ENCODE results near the gene ENTPD2.
"Not testable (repeated sequence)": the region's sequence is repeated elsewhere in the genome, so short reads cannot be mapped to it uniquely, and the experiment has no call there.

ENTPD2 gene

DNA sequence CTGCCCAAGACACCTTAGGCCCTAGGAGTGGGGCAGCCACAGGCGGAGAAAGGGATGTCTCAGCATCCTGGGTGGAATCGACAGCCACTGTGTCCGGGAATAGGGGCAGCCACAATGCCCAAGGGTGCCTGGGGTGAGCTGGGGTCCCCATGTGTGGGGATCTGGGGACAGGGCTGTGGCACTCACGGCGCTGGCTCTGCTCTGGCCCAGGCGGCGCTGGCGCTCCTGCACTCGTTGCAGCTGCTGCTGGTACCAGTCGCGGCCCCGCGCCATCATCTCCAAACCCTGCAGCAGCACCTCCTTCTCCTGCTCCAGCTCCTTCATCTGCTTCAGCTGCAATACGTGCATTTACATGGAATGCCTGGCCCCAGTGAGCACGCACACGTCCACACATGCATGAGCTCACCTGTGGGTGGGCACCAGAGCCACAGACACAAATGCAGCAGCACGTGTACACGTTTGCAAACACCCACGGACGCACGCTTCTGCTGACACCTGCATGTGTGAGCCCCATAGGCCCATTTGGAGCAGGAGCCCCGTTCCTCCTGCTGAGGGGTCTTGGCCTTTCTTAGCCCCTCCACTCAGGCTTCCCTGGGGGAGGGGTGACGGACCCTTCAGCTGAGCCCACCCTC lies 11.6 kb upstream of the ENTPD2 start:
- in situ Hi-C loops (cut with MboI; ENCODE audit: low sequenced_read_pairs), result no loop called here

GRCh38 chr9:137064880-137065164 lies 11.0 kb upstream of the ENTPD2 start:
- in situ Hi-C loops (cut with MboI; ENCODE audit: low sequenced_read_pairs), result no loop called here

DNA sequence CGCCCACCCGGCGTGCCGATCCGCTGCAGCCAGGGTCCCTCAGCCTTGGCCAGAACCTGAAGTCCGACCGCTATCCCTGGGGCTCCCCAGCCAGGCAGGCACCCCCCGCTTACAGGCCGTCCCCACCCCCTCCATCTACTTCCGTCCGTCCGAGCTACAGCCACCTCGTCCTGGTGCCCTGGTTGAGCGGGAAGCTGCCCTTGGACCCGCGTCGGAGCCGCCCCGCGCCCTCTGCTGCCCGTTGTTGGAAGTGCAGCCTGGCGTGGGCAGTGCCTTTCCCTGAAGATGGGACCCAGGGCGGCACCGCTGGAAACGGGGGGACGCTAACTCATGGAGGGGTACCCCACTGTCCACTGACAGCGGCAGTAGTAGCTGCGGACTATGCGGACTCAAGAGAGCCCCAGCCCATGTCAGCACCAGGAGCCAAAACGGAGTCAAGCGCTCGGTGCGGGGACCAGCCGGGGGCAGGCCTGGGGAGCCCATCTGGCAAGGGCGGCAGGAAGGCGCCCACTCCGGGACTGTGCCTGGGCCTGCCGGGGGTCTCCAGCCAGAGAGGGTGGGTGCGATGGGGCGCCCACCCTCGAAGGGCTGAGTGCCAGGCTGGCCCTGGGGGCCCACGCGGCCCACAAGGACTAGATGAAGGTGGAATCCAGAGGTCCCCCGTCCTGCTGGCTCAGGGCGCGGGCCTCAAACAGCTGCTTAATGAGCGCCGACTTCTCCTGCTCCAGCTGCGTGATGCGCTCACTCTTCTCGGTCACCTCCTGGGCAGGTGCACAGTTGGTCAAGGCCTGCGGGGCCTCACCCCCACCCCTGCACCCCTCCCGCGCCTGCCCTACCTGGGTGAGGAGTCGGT lies 10.4 kb upstream of the ENTPD2 start:
- in situ Hi-C loops (cut with MboI; ENCODE audit: low sequenced_read_pairs), result no loop called here

DNA sequence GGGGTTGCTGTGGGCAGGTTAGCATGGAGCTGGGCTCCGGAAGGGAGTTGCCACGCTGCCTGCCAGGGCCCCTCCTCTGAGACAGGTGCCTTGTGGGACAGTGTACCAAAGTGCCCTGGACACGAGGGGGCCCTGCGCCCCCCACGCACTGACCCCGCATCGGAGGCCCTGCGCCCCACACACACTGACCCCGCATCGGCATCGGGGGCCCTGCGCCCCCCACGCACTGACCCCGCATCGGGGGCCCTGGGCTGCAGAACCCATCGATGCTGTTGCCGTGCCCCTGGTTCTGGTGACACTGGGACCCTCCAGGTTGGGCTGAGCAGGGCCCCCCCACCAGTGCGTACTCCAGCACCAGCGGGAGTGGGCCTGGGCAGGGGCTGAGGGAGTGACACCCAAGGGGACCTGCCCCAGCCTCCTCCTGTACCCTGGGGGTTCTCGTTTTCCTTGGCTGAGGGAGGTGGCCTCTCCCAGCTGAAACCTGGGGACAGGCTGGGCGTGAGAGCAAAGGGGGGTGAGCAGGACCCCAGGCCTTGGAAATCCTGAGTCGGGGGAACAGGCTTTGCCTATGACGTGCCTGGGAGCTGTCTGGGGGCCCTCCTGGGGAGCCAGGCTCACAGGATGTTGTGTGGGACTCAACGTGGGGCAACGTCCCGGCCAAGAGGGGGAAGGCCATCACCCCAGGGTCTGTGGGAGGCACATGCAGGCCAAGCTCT lies 9.6 kb upstream of the ENTPD2 start:
- in situ Hi-C loops (cut with MboI; ENCODE audit: low sequenced_read_pairs), result no loop called here

- in situ Hi-C loops (cut with MboI; ENCODE audit: low sequenced_read_pairs), result not testable (repeated sequence)
These were observed 8.9 kb upstream of the ENTPD2 start for GRCh38 chr9:137062798-137063197.

DNA sequence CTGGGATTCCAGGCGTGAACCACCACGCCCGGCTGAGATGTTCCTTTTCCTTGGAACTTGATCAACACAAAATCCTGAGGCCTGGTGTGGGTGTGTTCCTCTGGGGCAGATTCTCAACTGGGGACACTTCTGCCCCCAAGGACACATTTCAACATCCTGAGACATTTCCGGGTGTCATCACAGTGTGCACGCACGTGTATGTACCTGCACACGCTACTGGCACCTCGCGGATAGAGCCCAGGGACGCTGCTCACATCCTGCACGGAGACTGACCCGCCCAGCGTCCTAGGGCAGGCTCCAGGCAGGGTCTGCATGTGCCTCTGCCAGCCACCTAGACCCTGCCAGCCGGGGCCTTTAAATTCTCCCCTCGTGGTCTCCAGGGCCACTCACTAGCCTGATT lies 8.5 kb upstream of the ENTPD2 start:
- in situ Hi-C loops (cut with MboI; ENCODE audit: low sequenced_read_pairs), result no loop called here

DNA sequence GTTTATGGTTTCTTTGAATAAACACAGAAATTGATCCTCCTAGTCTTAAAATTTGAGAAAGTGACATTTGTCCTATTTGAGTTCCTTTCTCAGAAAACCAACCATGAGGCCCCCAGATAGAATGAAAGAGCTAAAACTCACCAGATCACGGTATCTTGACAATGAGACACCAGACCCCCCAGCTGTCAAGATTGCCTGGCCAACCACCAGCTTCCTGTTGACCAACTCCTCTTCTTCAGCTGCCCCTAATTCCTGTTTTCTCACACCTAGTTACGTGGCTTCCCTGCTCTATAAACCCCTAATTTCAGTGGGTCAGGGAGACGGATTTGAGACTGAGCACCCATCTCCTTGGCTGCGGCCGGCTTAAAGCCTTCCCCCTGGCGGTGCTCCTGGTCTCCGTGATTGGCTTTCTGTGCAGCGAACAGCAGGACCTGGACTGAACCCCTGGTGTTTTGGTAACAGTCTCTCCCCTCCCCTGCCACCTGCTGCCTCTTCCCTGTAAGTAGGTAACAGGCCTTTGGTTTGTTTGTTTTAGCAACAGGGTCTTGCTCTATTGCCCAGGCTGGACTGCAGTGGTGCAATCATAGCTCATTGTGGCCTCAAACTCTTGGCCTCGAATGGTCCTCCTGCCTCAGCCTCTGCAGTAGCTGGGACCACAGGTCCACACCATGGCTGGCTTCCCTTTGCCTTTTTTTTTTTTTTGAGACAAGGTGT lies 4.8 kb upstream of the ENTPD2 start:
- in situ Hi-C loops (cut with MboI; ENCODE audit: low sequenced_read_pairs), result no loop called here

- in situ Hi-C loops (cut with MboI; ENCODE audit: low sequenced_read_pairs), result no loop called here
These were observed 3.7 kb upstream of the ENTPD2 start for GRCh38 chr9:137057545-137057944.

DNA sequence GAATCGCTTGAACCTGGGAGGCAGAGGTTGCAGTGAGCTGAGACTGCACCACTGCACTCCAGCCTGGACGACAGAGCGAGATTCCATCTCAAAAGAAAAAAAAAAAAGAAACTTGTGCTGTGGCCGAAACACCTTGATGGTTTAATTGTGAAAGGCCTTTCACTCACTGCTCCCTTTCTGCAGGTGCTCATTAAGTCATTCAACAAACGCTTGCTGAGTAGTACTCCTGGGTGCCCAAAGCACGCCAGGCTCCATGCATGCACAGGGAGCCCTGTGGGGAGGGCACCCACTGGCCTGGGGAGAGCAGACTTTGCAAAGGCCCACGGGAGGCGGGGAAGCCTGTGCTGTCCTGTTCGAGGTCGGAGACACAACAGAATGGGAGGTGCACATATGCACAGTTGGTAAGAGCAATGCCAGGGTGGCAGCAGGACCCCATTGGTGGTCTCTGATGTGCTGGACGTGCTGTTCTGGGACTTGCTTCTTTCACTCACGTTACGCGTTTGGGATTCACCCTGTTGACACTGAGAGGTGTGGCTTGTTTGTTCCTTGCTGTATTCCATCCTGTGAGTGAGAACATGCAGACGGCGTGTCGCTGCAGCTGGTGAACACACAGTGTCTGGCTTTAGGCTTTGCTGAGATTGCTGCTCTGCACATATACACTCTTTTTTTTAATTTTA lies 3.0 kb upstream of the ENTPD2 start:
- in situ Hi-C loops (cut with MboI; ENCODE audit: low sequenced_read_pairs), result no loop called here

DNA sequence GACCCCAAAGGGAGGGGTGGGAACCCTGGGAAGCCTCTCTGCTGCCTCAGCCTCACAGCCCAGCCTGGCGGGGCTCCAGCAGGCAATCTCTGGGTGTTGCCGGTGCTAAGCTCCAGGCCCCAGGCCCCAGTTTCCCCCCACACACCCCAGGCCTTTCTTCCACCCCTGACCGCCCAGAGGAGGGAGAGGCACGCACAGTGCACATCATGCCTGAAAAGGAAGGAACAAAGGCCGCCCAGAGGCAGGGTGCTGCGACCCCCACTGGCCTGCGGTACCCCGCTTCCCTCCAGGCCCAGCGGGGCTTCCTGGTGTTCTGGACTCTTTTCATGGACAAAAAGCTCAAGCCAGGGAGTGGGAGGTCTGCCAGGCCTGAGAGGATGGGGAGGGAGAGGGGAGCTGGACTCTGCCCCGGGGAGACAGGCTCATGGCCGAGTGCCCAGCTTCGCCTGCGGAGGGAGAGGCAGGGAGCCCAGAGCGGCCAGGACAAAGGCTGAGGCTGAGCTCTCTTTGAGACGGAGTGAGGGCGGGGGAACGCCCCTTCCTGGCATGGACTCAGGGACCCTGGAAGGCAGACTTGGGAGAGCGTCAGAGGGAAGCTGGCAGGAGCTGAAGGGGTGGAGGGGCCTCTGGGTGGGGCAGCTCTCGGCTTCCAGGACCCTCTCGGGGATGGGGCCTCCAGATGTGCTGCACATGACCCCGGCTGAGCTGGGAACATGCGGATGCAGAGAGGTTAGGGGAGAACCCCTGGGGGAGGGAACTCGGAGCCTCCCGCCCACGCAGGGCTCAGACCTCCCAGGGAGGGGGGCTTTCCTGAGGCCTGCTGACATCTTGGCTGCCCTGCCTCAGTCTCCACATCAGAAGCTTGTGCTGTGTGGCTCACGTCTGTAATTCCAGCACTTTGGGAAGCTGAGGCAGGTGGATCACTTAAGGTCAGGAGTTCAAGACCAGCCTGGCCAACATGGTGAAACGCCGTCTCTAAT lies 1.8 kb upstream of the ENTPD2 start:
- in situ Hi-C loops (cut with MboI; ENCODE audit: low sequenced_read_pairs), result no loop called here

DNA sequence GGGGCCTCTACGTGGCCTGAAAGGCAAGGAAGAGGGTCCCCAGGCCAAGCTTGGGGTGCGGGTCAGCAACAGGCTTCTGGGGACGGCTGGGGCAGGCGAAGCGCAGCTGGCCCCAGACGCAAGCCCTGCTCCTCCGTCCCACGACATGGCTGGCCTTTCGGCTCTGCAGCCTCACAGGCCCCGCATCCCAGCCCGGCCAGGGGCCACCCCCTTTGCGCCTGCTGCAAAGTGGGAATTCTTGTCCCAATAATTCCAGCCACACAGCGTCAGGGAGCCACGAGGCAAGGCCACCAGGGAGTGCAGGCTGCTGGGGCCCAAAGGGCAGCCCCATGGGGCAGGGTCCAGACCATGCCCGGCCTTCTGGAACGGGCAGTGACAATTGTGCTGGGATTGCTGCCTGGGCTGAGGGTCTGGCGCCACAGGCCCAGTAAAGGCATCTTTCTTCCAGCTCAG lies 1.1 kb upstream of the ENTPD2 start:
- in situ Hi-C loops (cut with MboI; ENCODE audit: low sequenced_read_pairs), result no loop called here

- in situ Hi-C loops (cut with MboI; ENCODE audit: low sequenced_read_pairs), result no loop called here
These were observed 590 bp downstream of the ENTPD2 start for GRCh38 chr9:137052998-137053943.

- in situ Hi-C loops (cut with MboI; ENCODE audit: low sequenced_read_pairs), result no loop called here
These were observed 1.6 kb downstream of the ENTPD2 start for GRCh38 chr9:137052293-137052692.

- in situ Hi-C loops (cut with MboI; ENCODE audit: low sequenced_read_pairs), result no loop called here
These were observed 2.6 kb downstream of the ENTPD2 start for GRCh38 chr9:137051145-137051724.

GRCh38 chr9:137050570-137050969 lies 3.3 kb downstream of the ENTPD2 start:
- in situ Hi-C loops (cut with MboI; ENCODE audit: low sequenced_read_pairs), result no loop called here

DNA sequence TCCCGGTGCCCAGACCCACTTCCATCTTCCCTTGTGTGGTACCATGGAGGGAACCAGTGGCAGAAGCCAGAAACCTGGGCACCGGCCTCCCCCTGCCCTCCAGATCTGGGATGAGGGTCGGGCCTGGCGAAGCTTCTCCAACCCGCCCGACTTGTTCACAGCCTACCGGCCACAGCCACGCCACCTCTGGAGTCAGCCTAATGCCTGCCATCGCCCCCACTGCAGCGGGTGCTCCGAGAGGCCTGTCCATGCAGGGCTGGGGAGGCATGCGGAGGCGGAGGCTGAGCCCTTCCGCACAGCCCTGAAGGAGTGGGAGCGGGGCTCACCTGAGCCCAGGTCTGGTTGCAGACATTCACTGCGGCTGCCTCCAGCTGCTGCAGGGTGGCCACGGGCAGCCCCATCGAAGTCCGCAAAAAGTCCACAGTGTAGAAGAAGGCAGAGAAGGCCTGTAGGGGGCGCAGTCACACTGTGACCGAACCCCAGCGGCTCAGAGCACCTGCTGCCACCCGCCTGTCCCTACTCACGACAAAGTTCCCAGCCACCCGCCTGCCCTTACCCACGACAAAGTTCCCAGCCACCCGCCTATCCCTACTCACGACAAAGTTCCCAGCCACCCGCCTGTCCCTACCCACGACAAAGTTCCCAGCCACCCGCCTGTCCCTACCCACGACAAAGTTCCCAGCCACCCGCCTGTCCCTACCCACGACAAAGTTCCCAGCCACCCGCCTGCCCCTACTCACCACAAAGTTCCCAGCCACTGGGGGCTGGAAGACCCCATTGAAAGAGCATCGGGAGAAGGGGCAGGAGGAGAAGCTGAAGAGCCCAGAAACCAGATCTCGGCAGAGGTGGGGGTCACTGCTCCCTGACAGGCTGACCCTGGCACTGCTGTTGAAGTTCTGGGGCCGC lies 4.1 kb downstream of the ENTPD2 start:
- in situ Hi-C loops (cut with MboI; ENCODE audit: low sequenced_read_pairs), result no loop called here

All from hTERT RPE-1 (cell line).